Fibroblast of pulmonary artery (primary cell): ENCODE results near the gene SEC61A2.
A peak's percentile ranks its signal among the peaks of the same experiment; 100 is the strongest.
"Not testable (repeated sequence)": the region's sequence is repeated elsewhere in the genome, so short reads cannot be mapped to it uniquely, and the experiment has no call there.

ENCODE experiments used
- DNase-seq: peaks from one replicate; pipeline ENCODE4 v3.0.0-alpha.2; 2010; ENCODE audit warnings: low read depth
- H3K4me3 ChIP-seq: replicated peaks from 2 replicates; pipeline ENCODE4 v1.5.1; 2011; ENCODE audit warnings: low read depth, mild to moderate bottlenecking, control low read depth, low read length, moderate library complexity
- TF ChIP-seq, protein P1 (sequence below): IDR thresholded peaks from 2 replicates; pipeline ENCODE4 v1.5.1; 2011; ENCODE audit warnings: mild to moderate bottlenecking, control low read depth, low read length, inconsistent platforms; ENCODE audit errors: missing control alignments

SEC61A2 gene

DNA sequence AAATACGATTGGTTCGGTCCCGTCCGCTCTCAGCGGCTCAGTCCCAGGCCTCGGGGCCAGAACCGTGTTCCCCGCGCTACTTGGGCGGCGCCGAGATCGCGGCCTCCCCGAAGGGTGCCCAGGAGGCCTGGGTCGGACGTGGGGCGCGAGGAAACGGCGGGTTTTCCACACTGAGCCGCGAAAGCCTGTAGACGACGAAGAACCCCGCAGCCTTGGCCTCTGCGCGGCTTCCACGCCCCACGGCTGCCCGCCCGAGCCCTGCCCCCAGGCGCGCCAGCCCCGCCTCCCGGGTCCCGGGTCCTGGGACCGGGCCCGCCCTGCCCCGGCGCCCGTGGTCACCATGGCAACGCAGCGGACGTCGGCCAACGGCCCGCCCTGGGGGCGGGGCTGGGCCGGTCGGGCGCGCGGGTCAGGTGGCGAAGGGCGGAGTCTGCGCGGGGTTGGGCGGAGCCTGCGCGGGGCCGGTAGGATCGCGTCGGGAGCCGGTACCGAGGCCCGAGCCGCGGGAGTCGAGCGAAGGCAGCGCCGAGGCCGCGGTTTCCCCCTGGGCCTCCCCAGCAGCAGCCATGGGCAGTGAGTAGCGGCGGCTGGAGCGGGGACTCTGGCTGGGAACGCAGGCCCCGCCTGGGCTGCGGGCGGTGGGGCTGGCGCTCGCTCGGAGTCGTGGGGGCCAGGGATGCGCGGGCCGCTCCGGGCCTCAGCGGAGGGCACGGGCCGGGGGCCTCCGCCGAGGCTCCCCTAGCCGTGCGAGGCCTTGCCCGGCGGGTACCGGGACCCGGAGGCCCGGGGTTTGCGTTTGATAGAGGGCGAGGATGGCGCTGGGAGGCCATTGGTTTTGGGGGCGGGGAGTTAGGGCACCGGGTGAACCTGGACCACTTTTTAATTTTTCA lies at the start of gene SEC61A2:
TSS of gene SEC61A2 (plus strand) at position 456 of the 890 bp plus-strand sequence. CDS start at position 567, 111 bp downstream.
- peak within 1 kb of the TSS; percentile 73 for H3K4me3 ChIP-seq
- peak; percentile 90 for DNase-seq
- TF ChIP-seq, protein P1, sequence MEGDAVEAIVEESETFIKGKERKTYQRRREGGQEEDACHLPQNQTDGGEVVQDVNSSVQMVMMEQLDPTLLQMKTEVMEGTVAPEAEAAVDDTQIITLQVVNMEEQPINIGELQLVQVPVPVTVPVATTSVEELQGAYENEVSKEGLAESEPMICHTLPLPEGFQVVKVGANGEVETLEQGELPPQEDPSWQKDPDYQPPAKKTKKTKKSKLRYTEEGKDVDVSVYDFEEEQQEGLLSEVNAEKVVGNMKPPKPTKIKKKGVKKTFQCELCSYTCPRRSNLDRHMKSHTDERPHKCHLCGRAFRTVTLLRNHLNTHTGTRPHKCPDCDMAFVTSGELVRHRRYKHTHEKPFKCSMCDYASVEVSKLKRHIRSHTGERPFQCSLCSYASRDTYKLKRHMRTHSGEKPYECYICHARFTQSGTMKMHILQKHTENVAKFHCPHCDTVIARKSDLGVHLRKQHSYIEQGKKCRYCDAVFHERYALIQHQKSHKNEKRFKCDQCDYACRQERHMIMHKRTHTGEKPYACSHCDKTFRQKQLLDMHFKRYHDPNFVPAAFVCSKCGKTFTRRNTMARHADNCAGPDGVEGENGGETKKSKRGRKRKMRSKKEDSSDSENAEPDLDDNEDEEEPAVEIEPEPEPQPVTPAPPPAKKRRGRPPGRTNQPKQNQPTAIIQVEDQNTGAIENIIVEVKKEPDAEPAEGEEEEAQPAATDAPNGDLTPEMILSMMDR, result no peak

DNA sequence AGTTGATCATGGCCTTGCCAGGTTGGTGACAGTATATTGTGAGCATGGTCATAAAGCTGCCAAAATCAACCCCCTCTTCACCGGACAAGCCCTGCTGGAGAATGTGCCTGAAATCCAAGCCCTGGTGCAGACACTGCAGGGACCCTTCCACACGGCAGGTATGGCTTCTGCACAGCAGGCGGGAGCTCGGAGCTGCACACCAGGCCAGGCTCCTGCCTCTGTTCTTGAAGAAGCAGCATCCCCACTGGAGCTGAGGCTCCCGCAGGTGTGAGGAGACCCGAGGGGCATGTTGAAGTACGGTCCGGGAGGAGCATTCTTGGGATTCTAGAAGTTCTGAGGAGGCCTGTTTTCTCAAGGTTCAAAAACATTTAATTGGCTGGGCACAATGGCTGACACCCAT lies 48.0 kb upstream of the SEC61A2 start:
- no peak overlapping the region for H3K4me3 ChIP-seq
- DNase-seq, result no peak
- TF ChIP-seq, protein P1, result no peak

DNA sequence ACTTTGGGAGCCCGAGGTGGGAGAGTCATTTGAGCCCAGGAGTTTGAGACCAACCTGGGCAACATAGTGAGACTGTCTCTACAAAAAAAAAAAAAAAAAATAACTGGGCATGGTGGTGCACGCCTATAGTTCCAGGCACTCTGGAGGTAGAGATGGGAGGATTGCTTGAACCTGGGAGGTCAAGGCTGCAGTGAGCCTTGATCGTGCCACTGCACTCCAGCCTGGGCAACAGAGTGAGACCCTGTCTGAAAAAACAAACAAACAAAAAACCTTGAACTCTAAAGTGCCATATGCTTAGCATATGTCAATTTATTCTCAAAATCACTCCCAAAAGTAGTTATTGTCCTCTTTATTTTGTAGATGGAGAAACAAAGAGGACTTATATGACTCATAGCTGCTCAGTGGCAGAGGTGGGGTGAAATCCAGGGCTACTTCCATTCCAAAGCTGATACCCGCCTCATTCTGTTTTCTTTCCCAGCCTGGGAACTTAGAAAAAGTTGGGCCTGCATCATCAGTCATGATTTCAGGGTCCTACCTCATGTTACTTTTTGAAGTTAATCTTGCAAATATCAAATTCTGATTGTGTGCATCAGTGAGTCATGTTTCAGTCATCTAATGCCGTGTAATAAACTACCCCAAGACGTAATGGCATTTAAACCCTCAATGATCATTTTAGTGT lies 47.5 kb upstream of the SEC61A2 start:
- H3K4me3 ChIP-seq, result no peak overlapping the region
- peak; percentile 69 for DNase-seq
- TF ChIP-seq, protein P1, result no peak

DNA sequence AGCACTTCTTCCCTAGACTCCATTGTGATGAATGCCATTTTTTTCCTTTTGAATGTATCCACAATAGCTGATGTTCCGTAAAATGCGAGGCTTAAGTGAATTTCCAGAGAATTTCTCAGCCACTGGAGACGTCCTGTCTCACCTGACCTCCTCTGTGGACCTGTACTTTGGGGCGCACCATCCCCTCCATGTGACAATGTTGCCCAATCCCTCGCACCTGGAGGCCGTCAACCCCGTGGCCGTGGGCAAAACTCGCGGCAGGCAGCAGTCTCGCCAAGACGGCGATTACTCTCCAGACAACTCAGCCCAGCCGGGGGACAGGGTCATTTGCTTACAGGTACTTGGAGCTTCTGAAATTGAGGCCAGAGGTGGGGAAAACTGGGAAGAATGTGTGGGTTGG lies 40.6 kb upstream of the SEC61A2 start:
- TF ChIP-seq, protein P1, result no peak
- no peak overlapping the region for H3K4me3 ChIP-seq
- no peak for DNase-seq

DNA sequence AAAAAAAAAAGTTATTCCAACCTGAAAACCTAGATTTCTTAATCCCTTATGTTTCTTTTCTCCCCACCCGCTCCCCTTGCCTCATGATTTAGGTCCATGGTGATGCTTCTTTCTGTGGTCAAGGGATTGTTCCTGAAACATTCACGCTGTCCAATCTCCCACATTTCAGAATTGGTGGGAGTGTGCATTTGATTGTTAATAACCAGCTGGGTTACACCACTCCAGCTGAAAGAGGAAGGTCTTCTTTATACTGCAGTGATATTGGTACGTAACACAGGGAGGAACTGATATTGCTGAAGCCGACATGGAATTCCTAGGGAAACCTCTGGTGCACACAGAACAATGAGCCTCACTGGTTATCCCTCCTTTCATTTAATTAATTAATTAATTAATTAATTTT lies 38.1 kb upstream of the SEC61A2 start:
- H3K4me3 ChIP-seq, result no peak overlapping the region
- no peak for DNase-seq
- TF ChIP-seq, protein P1, result no peak

DNA sequence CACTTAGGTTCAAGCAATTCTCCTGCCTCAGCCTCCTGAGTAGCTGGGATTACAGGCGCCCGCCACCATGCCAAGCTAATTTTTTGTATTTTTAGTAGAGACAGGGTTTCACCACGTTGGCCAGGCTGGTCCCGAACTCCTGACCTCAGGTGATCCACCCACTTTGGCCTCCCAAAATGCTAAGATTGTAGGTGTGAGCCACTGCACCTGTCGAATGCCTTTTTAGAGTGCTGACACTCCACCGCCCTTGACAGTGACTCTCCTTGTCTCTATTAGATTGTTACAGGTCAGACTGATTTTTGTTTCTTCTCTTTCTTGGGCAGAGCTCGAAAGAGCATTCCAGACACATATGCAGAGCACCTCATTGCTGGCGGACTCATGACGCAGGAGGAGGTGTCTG lies 32.1 kb upstream of the SEC61A2 start:
- not testable (repeated sequence) for DNase-seq

DNA sequence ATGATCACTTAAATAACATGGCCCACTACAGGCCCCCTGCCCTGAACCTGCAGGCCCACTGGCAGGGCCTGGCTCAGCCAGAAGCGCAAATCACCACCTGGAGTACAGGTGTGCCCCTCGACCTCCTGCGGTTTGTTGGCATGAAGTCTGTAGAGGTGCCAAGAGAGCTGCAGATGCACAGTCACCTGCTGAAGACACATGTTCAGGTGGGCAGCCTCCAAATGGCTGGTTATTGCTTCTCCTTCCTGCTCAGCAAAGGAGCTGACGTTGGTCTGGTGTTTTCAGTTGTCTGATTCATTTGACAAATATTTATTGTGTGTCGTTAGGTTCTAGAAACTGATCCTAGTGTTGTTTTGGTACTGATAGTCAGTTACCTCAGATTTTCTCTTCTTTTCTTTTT lies 31.7 kb upstream of the SEC61A2 start:
- TF ChIP-seq, protein P1, result no peak
- DNase-seq, result no peak
- H3K4me3 ChIP-seq, result no peak overlapping the region

More for the DNA sequence above, 32.1 kb upstream of the SEC61A2 start:
- not testable (repeated sequence) for H3K4me3 ChIP-seq
